Measurements from ENCODE around the gene MARVELD1.
A peak's percentile ranks its signal among the peaks of the same experiment; 100 is the strongest.

Gene MARVELD1

DNA sequence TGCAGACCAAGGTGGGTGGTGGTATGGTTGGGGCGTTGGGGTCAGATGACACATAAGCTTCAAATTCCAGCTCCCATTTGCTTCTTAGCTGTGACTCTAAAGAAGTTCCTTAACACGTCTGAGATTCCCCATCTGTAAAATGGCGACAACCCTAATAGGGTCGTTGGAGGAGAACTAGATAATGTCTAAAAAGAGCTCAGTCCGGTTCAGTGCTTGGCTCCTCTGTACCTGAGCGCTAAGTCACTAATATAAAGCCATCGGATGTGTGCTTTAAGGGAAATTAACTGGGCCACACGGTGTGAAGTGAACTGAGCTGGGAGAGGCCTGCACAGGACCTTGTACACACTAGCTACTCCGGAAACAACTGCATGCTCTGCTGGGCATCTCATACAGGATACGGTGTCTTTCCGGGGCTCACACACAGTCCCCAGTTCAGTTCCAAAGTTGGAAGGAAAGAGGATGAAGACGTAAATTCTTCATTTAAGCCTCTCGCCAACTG, 22.9 kb downstream of the MARVELD1 start:
- TF ChIP-seq, protein P1, sequence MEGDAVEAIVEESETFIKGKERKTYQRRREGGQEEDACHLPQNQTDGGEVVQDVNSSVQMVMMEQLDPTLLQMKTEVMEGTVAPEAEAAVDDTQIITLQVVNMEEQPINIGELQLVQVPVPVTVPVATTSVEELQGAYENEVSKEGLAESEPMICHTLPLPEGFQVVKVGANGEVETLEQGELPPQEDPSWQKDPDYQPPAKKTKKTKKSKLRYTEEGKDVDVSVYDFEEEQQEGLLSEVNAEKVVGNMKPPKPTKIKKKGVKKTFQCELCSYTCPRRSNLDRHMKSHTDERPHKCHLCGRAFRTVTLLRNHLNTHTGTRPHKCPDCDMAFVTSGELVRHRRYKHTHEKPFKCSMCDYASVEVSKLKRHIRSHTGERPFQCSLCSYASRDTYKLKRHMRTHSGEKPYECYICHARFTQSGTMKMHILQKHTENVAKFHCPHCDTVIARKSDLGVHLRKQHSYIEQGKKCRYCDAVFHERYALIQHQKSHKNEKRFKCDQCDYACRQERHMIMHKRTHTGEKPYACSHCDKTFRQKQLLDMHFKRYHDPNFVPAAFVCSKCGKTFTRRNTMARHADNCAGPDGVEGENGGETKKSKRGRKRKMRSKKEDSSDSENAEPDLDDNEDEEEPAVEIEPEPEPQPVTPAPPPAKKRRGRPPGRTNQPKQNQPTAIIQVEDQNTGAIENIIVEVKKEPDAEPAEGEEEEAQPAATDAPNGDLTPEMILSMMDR (IDR thresholded peaks at IDR 0.05): no peak
- no peak for DNase-seq (ENCODE audit: low spot score)
- Histone ChIP-seq H3K27ac (peak overlapping the region; percentile 83 to 96), H3K4me3 (peak overlapping the region; percentile 94)

DNA sequence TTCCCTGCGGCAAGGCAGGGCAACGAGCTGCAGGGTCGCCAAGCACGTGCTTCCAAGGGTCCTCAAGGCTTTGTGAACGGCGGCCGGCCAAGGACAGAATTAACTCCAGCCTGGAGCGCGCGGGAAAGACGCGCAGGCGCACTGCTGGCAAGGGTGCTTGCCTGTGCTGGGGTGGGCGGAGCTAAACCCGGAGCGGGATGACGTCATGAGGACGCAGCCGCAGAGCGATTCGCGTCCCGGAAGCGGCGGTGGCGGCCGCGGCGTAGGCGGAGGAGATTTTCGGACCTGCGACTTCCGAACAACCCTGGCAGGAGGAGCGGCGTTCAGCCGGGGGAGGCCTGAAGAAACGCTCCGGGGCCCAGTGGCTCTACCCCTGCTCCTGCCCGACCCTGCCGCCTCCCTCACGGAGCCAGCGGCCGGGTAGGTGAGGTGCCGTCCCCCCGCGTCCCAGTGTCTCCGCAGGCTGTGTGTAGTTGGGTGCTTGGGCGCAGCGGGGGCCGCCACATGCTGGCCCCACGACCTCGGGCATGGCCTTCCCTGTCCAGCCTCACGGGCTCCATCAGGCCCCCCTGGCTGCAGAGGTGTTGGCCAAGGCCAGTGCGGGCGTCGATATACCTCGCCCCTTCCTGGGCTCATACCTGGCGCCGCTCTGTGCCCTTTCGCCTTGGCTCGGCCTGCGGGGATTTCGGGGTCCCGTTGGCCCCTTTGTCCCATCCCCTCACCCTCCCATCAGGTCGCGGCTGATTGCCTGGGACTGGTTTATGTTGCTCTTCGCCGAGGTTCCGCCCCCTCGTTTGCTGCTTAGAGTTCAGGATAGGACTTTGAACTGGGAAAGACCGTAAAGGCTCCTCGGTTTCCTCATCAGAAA, 23.6 kb downstream of the MARVELD1 start, which contains the start of gene ZFYVE27:
TSS of gene ZFYVE27 (plus strand) at position 227 of the 868 bp plus-strand sequence. CDS start 1,350 bp downstream, outside the sequence.
- TF ChIP-seq, protein P1 (IDR thresholded peaks at IDR 0.05): no peak
- Histone ChIP-seq H3K4me3 (peak within 1 kb of the TSS; percentile 94), H3K27ac (peak within 1 kb of the TSS; percentile 83 to 96)
- DNase-seq (ENCODE audit: low spot score): peak; percentile 94

DNA sequence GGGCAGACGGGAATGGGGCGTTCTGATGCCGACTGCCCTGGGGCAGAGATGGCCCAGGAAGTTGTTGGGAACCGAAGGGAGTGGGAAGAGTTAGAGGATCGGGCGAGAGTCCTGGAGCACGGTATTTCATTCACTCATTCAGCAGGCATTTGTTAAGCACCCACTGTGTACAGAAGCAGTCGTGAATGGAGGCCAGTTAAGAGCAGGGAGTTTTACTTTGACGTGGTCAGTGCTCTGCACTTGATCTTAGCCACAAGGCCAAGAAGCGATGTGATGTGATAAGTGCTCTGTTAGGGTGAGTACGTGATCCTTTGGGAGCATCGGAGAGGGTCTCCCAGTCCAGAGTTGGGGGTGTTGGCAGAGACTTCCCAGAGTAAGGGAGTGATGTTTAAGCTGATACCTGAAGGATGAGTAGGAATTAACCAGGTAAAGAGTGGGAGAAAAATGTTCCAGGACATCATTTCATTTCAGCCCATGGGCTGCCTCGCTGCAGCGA, 24.3 kb downstream of the MARVELD1 start:
- Histone ChIP-seq H3K27ac (peak overlapping the region; percentile 83 to 96), H3K4me3 (peak overlapping the region; percentile 94)
- TF ChIP-seq, protein P1 (IDR thresholded peaks at IDR 0.05): no peak
- DNase-seq (ENCODE audit: low spot score): no peak

DNA sequence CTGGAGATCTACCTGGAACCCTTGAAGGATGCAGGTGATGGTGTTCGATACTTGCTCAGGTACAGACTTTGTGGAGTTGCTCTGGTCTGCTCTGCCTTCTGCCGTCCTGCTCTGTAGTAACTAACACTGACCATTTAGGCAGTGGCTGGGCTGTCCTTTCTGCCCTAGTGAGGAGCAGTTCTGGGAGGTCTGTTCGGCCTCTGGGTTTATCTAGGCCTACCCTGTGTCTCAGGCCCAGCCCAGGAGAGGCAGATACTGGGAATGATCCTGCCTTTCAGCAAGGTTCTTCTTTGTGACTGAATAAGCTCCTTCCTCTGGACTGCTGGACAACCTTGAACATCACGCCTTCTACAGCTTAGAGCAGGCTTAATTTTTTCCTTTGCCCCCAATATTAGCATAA, 25.1 kb downstream of the MARVELD1 start:
- TF ChIP-seq, protein P1 (IDR thresholded peaks at IDR 0.05): no peak
- Histone ChIP-seq H3K27ac (no peak overlapping the region), H3K4me3 (peak overlapping the region; percentile 94)
- DNase-seq (ENCODE audit: low spot score): peak; percentile 52

DNA sequence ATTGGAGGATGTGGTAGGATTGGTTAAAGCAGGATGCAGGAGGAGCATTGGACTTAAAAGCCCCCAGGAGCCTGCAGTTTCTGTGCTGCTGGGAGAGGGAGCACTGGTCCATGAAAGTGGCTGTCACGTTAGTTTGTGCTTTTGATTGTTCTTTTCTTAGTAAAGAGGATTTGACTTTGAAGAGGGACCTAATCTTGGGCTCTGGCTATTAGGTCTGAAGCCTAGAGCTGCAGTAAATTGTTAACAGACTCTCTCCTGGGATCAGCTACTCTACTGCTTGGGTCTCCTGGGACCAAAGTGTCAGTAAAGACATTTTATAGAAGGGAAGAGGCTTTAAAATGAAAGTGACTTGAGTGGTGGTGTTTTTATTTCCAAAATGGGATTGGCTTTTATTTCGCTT, 27.1 kb downstream of the MARVELD1 start:
- TF ChIP-seq, protein P1 (IDR thresholded peaks at IDR 0.05): no peak
- DNase-seq (ENCODE audit: low spot score): no peak
- H3K27ac ChIP-seq: no peak overlapping the region
- H3K4me3 ChIP-seq: no peak overlapping the region

DNA sequence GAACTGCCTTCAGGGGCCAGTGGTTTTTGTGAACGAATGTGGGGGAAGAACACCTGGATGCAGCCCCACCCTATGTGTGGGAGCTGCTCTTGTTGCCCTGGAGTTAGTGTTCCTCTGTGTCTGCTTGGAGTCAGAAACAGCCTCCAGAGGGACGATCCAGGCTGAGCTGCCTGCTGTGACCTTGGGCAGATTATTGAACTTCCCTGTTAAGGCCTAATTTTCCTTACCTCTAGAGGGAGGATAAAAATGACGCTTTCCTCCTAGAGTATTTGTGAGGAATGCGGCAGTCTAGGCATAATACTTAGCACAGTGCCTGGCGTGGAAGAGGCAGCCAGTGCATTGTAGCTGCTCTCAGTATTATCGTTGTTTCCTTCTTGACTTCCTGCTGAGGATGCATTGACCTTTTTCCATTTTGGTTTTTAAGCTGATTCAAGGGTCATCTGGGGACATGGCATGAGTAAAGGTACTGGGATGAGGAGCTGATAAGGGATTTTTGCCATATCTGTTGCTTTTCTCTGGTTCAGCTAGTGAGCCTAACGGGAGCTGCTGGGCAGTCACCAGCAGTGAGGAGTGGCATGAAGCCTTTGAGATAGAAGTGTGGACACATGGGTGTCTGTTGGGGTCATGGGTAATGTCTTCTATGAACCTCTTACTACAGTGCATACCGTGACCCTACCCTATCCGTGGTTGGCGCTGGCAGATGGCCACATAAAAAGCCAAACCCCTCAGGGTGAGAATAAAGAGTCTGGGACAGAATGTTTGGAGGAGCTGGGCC, 29.8 kb downstream of the MARVELD1 start:
- DNase-seq (ENCODE audit: low spot score): no peak
- TF ChIP-seq, protein P1 (IDR thresholded peaks at IDR 0.05): no peak
- H3K27ac ChIP-seq: no peak overlapping the region
- H3K4me3 ChIP-seq: no peak overlapping the region

Data from coronary artery (tissue), 2 donors.